Spleen (tissue), 7 donors: ENCODE measurements around the gene NKD1.

Experiments used
- CTCF ChIP-seq, 11 experiments: fragments of 200-600 bp in 7 of 11; fragments of 450-650 bp in 4 of 11; sonication (generic) in 4 of 11; IDR thresholded peaks in 8 of 11; conservative IDR thresholded peaks in 3 of 11; 1 replicate in 7 of 11; 2 replicates in 4 of 11; pipeline versions ENCODE4 v1.4.0 to v1.8.0; 2016 to 2021; ENCODE audit warnings: antibody characterized with exemption in 11 of 11, inconsistent platforms in 4 of 11, mild to moderate bottlenecking in 1 of 11
- POLR2A ChIP-seq, 3 donors: fragments of 450-650 bp; IDR thresholded peaks; one replicate each; pipeline ENCODE4 v1.5.1; 2017; ENCODE audit warnings: antibody characterized with exemption in 3 of 3, mild to moderate bottlenecking in 1 of 3
- donor health status: DM: no; HTN: no; CAD: no; lungs with moderate emphysema.
- donor health status: DM: no; HTN: no; CAD: no.
- donor health status: DM: no; HTN: no; CAD: no.

GRCh38 chr16:50555269-50555875, 7.2 kb downstream of the NKD1 start:
- TF ChIP-seq POLR2A (IDR thresholded peaks at IDR 0.05) (no peak), CTCF (IDR thresholded peaks at IDR 0.05 in 8 of 11, conservative IDR thresholded peaks at IDR 0.05 in 3 of 11) (no peak)
